Posterior cingulate gyrus (tissue), 11 donors: ENCODE data around the gene CRLF1.
A peak's percentile ranks its signal among the peaks of the same experiment; 100 is the strongest.
"Not testable (repeated sequence)": the region's sequence is repeated elsewhere in the genome, so short reads cannot be mapped to it uniquely, and the experiment has no call there.

ENCODE experiments used
- DNase-seq, 10 donors: peaks; one replicate each; pipeline versions ENCODE4 v3.0.0 to v3.0.0-alpha.2; 2020 to 2021; ENCODE audit warnings: mixed read lengths in 3 of 10
- intact Hi-C: fragments of 100-400 bp; cut with DNase I; formaldehyde crosslinking; loops from one replicate; pipeline ENCODE4 v1.15.1; 2023

The CRLF1 gene

GRCh38 chr19:18610556-18611326 lies 4.1 kb upstream of the CRLF1 start:
- intact Hi-C loops, result no loop called here
- DNase-seq, result peak in 1 of 10 donors; percentile 45

- intact Hi-C loops, result no loop called here
- no peak for DNase-seq
These were observed 3.6 kb upstream of the CRLF1 start for GRCh38 chr19:18610245-18610555.

GRCh38 chr19:18609717-18610051 lies 3.1 kb upstream of the CRLF1 start:
- intact Hi-C loops, result no loop called here
- no peak for DNase-seq

GRCh38 chr19:18608805-18609716 lies 2.5 kb upstream of the CRLF1 start:
- DNase-seq, result no peak
- intact Hi-C loops, result no loop called here

- no peak for DNase-seq
- intact Hi-C loops, result no loop called here
These were observed 1.7 kb upstream of the CRLF1 start for GRCh38 chr19:18608102-18608804.

- peak in 1 of 10 donors; percentile 72 for DNase-seq
- intact Hi-C loops, result no loop called here
These were observed 865 bp upstream of the CRLF1 start for GRCh38 chr19:18607226-18608101.

- DNase-seq, result peak in 1 of 10 donors; percentile 67
- intact Hi-C loops, result no loop called here
These were observed 886 bp downstream of the CRLF1 start for GRCh38 chr19:18605546-18606280.

- no peak for DNase-seq
- intact Hi-C loops, result no loop called here
These were observed 1.4 kb downstream of the CRLF1 start for GRCh38 chr19:18605196-18605545.

GRCh38 chr19:18604820-18605159 lies 1.8 kb downstream of the CRLF1 start:
- DNase-seq, result peak in 1 of 10 donors; percentile 59
- intact Hi-C loops, result no loop called here

- DNase-seq, result peak in 2 of 10 donors; percentile 52 to 67
- intact Hi-C loops, result no loop called here
These were observed 2.4 kb downstream of the CRLF1 start for GRCh38 chr19:18603958-18604819.

- DNase-seq, result peak in 2 of 10 donors; percentile 64 to 67
- intact Hi-C loops, result no loop called here
These were observed 3.2 kb downstream of the CRLF1 start for GRCh38 chr19:18603255-18603957.

GRCh38 chr19:18601875-18602274 lies 4.7 kb downstream of the CRLF1 start:
- intact Hi-C loops, result no loop called here

GRCh38 chr19:18600692-18601397 lies 5.8 kb downstream of the CRLF1 start:
- peak in 2 of 10 donors; percentile 26 to 66 for DNase-seq
- intact Hi-C loops, result not testable (repeated sequence)

More at GRCh38 chr19:18601875-18602274, 4.7 kb downstream of the CRLF1 start:
- peak in 2 of 10 donors; percentile 26 to 32 for DNase-seq

GRCh38 chr19:18599485-18599884 lies 7.1 kb downstream of the CRLF1 start:
- intact Hi-C loops, result loop anchor here (5.0 kb wide), 1 partner anchor 73 kb away; no protein-coding TSS in a partner anchor
- peak in 2 of 10 donors; percentile 33 to 51 for DNase-seq

- intact Hi-C loops, result loop anchor here (5.0 kb wide), 1 partner anchor 74 kb away; no protein-coding TSS in a partner anchor
- DNase-seq, result no peak
These were observed 8.6 kb downstream of the CRLF1 start for GRCh38 chr19:18597809-18598660.

GRCh38 chr19:18596752-18597157 lies 9.8 kb downstream of the CRLF1 start:
- intact Hi-C loops, result loop anchor here (5.0 kb wide), 1 partner anchor 76 kb away; no protein-coding TSS in a partner anchor
- no peak for DNase-seq
